Endothelial cell of umbilical vein (primary cell): ENCODE data around the gene GPRC5D. TPM values are rescaled to one million over a fixed set of nuclear protein-coding genes. Genes with fewer than 3 reads are reported as not detected.

Experiments used
- BruUV-seq: library from RNA; stranded (reverse); fragments of 400-500 nt; replicated peaks from 2 replicates; lab custom pipeline; 2021; lab: Mats Ljungman, UMichigan
- CTCF ChIA-PET: fragments of 300-600, 350-600 bp; sonication (Branson Sonifier 250); formaldehyde crosslinking; loops from one replicate; lab custom pipeline; 2021; ENCODE audit warnings: antibody characterized with exemption, inconsistent platforms; lab: Charles Lee
- POLR2A ChIA-PET: fragments of 300-600, 350-600 bp; sonication (Branson Sonifier 250); formaldehyde crosslinking; loops from one replicate; lab custom pipeline; 2021; ENCODE audit warnings: antibody characterized with exemption, inconsistent platforms; lab: Charles Lee
- DNase-seq: peaks from one replicate; pipeline ENCODE4 v3.0.0-alpha.2; 2011; ENCODE audit warnings: low read depth, low spot score
- FAIRE-seq: peaks from 2 replicates; lab custom pipeline; 2011; peaks lifted over from hg19 to GRCh38; lab: Jason Lieb, UNC
- H2AFZ ChIP-seq: 2 replicates; pipeline ENCODE4 v1.6.0; 2012; ENCODE audit warnings: low read depth, low read length, control low read depth, inconsistent platforms
- H3K27ac ChIP-seq: 2 replicates; pipeline ENCODE4 v1.5.1; 2011; ENCODE audit warnings: low read depth, mild to moderate bottlenecking, control low read depth, low read length, moderate library complexity; ENCODE audit not compliant: insufficient read depth
- H3K27me3 ChIP-seq, 2 experiments: 2 replicates each; pipeline versions ENCODE4 v1.6.0 to v1.6.1; 2011; ENCODE audit warnings: low read length in 2 of 2, mixed read lengths in 1 of 2; ENCODE audit not compliant: control insufficient read depth in 2 of 2, insufficient read depth in 2 of 2
- H3K36me3 ChIP-seq, 2 experiments: 2 replicates in 1 of 2; 3 replicates in 1 of 2; pipeline ENCODE4 v1.5.1; 2011; ENCODE audit warnings: low read length in 2 of 2, mild to moderate bottlenecking in 1 of 2, moderate library complexity in 1 of 2; ENCODE audit not compliant: control insufficient read depth in 2 of 2, insufficient read depth in 2 of 2; ENCODE audit errors: extremely low read depth in 1 of 2
- H3K4me1 ChIP-seq: 3 replicates; pipeline ENCODE4 v1.5.1; 2011; ENCODE audit warnings: mild to moderate bottlenecking, low read length; ENCODE audit not compliant: control insufficient read depth, insufficient read depth; ENCODE audit errors: extremely low read depth
- H3K4me2 ChIP-seq: 2 replicates; pipeline ENCODE4 v1.6.1; 2011; ENCODE audit warnings: low read length, control low read depth, mixed read lengths; ENCODE audit not compliant: insufficient read depth
- H3K4me3 ChIP-seq, 3 experiments: fragments of 200-600 bp in 1 of 3; sonication (generic), shearing (Covaris generic) in 1 of 3; replicated peaks in 1 of 3; 2 replicates each; pipeline ENCODE4 v1.5.1; 2011 to 2016; ENCODE audit warnings: control low read depth in 3 of 3, low read length in 3 of 3, mild to moderate bottlenecking in 2 of 3, inconsistent platforms in 1 of 3, low read depth in 1 of 3, moderate library complexity in 1 of 3; ENCODE audit not compliant: insufficient read depth in 1 of 3
- H3K79me2 ChIP-seq: 2 replicates; pipeline ENCODE4 v1.6.0; 2012; ENCODE audit warnings: low read length, inconsistent platforms; ENCODE audit not compliant: control insufficient read depth, insufficient read depth
- H3K9ac ChIP-seq: replicated peaks from 2 replicates; pipeline ENCODE3; 2011; ENCODE audit warnings: low read length, control low read depth; ENCODE audit not compliant: insufficient read depth; ENCODE audit errors: extremely low read depth
- H3K9me1 ChIP-seq: replicated peaks from 3 replicates; pipeline ENCODE4 v1.6.0; 2011; ENCODE audit warnings: mild to moderate bottlenecking, low read length; ENCODE audit not compliant: control insufficient read depth, insufficient read depth; ENCODE audit errors: extremely low read depth
- H3K9me3 ChIP-seq: replicated peaks from 2 replicates; pipeline ENCODE4 v1.5.1; 2012; ENCODE audit warnings: low read length, inconsistent platforms; ENCODE audit not compliant: control insufficient read depth, insufficient read depth
- H4K20me1 ChIP-seq: replicated peaks from 2 replicates; pipeline ENCODE3; 2011; ENCODE audit warnings: mild to moderate bottlenecking, low read length; ENCODE audit not compliant: control insufficient read depth, insufficient read depth; ENCODE audit errors: extremely low read depth
- CTCF ChIP-seq, 2 donors: IDR thresholded peaks; 1 replicate in 1 of 2; 2 replicates in 1 of 2; pipeline ENCODE4 v1.5.1; 2011; ENCODE audit warnings: low read length in 2 of 2, mild to moderate bottlenecking in 2 of 2, moderate library complexity in 2 of 2, control low read depth in 1 of 2, inconsistent platforms in 1 of 2, low read depth in 1 of 2; ENCODE audit not compliant: insufficient read depth in 1 of 2; ENCODE audit errors: extremely low read depth in 1 of 2
- EZH2 ChIP-seq: IDR thresholded peaks from 2 replicates; pipeline ENCODE4 v1.6.1; 2012; ENCODE audit warnings: borderline replicate concordance, low read depth, mild to moderate bottlenecking, moderate library complexity, low read length, inconsistent platforms; ENCODE audit not compliant: severe bottlenecking
- FOS ChIP-seq: IDR thresholded peaks from 2 replicates; pipeline ENCODE4 v1.6.1; 2011; ENCODE audit warnings: mild to moderate bottlenecking, low read length, moderate library complexity, borderline replicate concordance; ENCODE audit not compliant: insufficient read depth
- GATA2 ChIP-seq: IDR thresholded peaks from 2 replicates; pipeline ENCODE4 v1.7.0; 2011; ENCODE audit warnings: low read depth, mild to moderate bottlenecking, moderate library complexity, mixed read lengths, low read length; ENCODE audit not compliant: insufficient read length, insufficient read depth
- JUN ChIP-seq: IDR thresholded peaks from 2 replicates; pipeline ENCODE4 v1.6.1; 2011; ENCODE audit warnings: borderline replicate concordance, low read depth; ENCODE audit not compliant: insufficient read length, insufficient read depth
- MAX ChIP-seq: IDR thresholded peaks from 2 replicates; pipeline ENCODE4 v1.6.1; 2011; ENCODE audit not compliant: insufficient read depth, insufficient read length
- MYC ChIP-seq: IDR thresholded peaks from one replicate; pipeline ENCODE4 v1.6.1; 2011; ENCODE audit warnings: mild to moderate bottlenecking, low read depth, low read length
- POLR2A ChIP-seq: IDR thresholded peaks from 2 replicates; pipeline ENCODE4 v1.6.1; 2012; ENCODE audit warnings: low read depth, mild to moderate bottlenecking, control low read depth, low read length
- POLR2AphosphoS5 ChIP-seq: IDR thresholded peaks from 2 replicates; pipeline ENCODE4 v1.6.1; 2012; ENCODE audit warnings: low read depth, mild to moderate bottlenecking, control low read depth, low read length, moderate library complexity; ENCODE audit not compliant: insufficient read depth
- dilution Hi-C: fragments of 300-500 bp; cut with MboI; formaldehyde crosslinking; loops from one replicate; pipeline ENCODE4 v1.15.0; 2019; ENCODE audit warnings: low sequenced_read_pairs; ENCODE audit not compliant: extremely low pct_ligation_motif_present
- intact Hi-C: fragments of 100-400 bp; cut with micrococcal nuclease; formaldehyde crosslinking; loops from one replicate; pipeline ENCODE4 v1.10.0; 2022
- polyA plus RNA-seq, 4 experiments: library from polyadenylated mRNA; depleted of rRNA in 3 of 4; stranded (reverse) in 3 of 4; unstranded in 1 of 4; fragments of >200 nt; gene quantifications; 2 replicates each; pipeline versions ENCODE4 v1.2.1 to v1.2.3, GENCODE V29; 2011 to 2012; ENCODE audit warnings: missing spikeins in 1 of 4
- total RNA-seq: library from RNA; stranded (reverse); gene quantifications from 2 replicates; pipeline ENCODE4 v1.2.3, GENCODE V29; 2021

The GPRC5D gene
- total and polyA plus RNA-seq, 2 donors (not counting 3 experiments of a cell fraction or from before 2014, with no cell fraction given): not detected

DNA sequence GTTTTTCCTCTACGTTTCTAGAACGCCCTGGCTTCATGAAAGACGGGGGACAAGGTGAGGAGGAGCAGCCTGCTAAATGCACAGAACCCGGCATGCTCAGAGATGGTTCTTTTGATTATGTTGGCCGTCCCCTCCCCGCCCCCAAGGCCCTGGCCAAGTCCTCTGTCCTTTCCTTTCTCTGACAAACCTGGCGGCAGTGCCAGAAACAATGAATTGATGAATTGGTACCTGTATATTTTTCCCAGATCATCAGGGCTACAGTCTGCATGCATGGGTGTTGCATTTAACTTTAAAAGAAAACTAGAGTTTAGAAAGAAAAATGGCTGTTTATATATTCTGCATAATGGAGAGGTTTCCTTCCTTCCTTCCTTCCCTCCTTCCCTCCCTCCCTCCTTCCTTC lies 29.0 kb downstream of the GPRC5D start:
- H4K20me1 ChIP-seq: no peaks in the 10 kb centered on the region
- H3K4me3 ChIP-seq: no peak overlapping the region
- no peak overlapping the region for H3K4me2 ChIP-seq
- H3K27ac ChIP-seq: no peak overlapping the region
- no peaks in the 10 kb centered on the region for H3K27me3 ChIP-seq
- no peaks in the 10 kb centered on the region for H3K9me3 ChIP-seq
- DNase-seq (no peak), FAIRE-seq (no peak)
- no peak for TF ChIP-seq CTCF (IDR thresholded peaks at IDR 0.05; ENCODE audit: extremely low read depth in 1 of 2, insufficient read depth in 1 of 2, low read depth in 1 of 2, low read length in 2 of 2)
- TF ChIP-seq EZH2: no peak
- TF ChIP-seq JUN: no peak
- no peak for TF ChIP-seq POLR2AphosphoS5
- no peak for TF ChIP-seq MYC
- no peak for TF ChIP-seq GATA2
- TF ChIP-seq MAX: no peak
- TF ChIP-seq FOS: no peak
- TF ChIP-seq POLR2A: no peak
- no peak overlapping the region for H3K9ac ChIP-seq
- H3K4me1 ChIP-seq: peaks cover 5% of the 10 kb centered on the region
- BruUV-seq: no TSS peak
- ChIA-PET POLR2A (no interaction called here), CTCF (no interaction called here)
- H3K36me3 ChIP-seq: no peaks in the 10 kb centered on the region
- H3K79me2 ChIP-seq: no peaks in the 10 kb centered on the region
- intact Hi-C loops (no loop called here), dilution Hi-C loops (no loop called here)
- H2AFZ ChIP-seq: no peak overlapping the region
- no peaks in the 10 kb centered on the region for H3K9me1 ChIP-seq
